Astrocyte (in vitro differentiated cells and primary cell): Measurements from ENCODE around the gene SLC38A9. TPM values are rescaled to one million over a fixed set of nuclear protein-coding genes. Genes with fewer than 3 reads are reported as not detected.

Experiments used
- DNase-seq: peaks from one replicate; pipeline ENCODE4 v3.0.0-alpha.2; 2010; ENCODE audit warnings: low read depth
- FAIRE-seq: peaks from 2 replicates; lab custom pipeline; 2011; peaks lifted over from hg19 to GRCh38; lab: Jason Lieb, UNC
- H2AFZ ChIP-seq: 2 replicates; pipeline ENCODE4 v1.6.0; 2012; ENCODE audit warnings: low read depth, low read length, inconsistent platforms
- H3K27ac ChIP-seq: 2 replicates; pipeline ENCODE4 v1.5.1; 2011; ENCODE audit warnings: low read depth, low read length, inconsistent platforms
- H3K27me3 ChIP-seq: 2 replicates; pipeline ENCODE4 v1.6.0; 2011; ENCODE audit warnings: low read length, inconsistent platforms; ENCODE audit not compliant: insufficient read depth
- H3K36me3 ChIP-seq: 2 replicates; pipeline ENCODE4 v1.5.1; 2011; ENCODE audit warnings: low read length, inconsistent platforms; ENCODE audit not compliant: insufficient read depth
- H3K4me1 ChIP-seq: 2 replicates; pipeline ENCODE4 v1.5.1; 2011; ENCODE audit warnings: low read length, inconsistent platforms; ENCODE audit not compliant: insufficient read depth
- H3K4me2 ChIP-seq: 2 replicates; pipeline ENCODE4 v1.6.0; 2012; ENCODE audit warnings: low read length, inconsistent platforms
- H3K4me3 ChIP-seq: 2 replicates; pipeline ENCODE4 v1.5.1; 2011; ENCODE audit warnings: low read depth, mild to moderate bottlenecking, low read length, inconsistent platforms; ENCODE audit not compliant: insufficient read depth
- H3K79me2 ChIP-seq: 2 replicates; pipeline ENCODE4 v1.6.0; 2012; ENCODE audit warnings: mild to moderate bottlenecking, low read length, inconsistent platforms; ENCODE audit not compliant: insufficient read depth
- H3K9ac ChIP-seq: 2 replicates; pipeline ENCODE4 v1.6.0; 2012; ENCODE audit warnings: mild to moderate bottlenecking, low read length, inconsistent platforms
- H3K9me3 ChIP-seq: 2 replicates; pipeline ENCODE4 v1.5.1; 2012; ENCODE audit warnings: low read depth, mild to moderate bottlenecking, low read length, inconsistent platforms; ENCODE audit not compliant: insufficient read depth
- H4K20me1 ChIP-seq: 2 replicates; pipeline ENCODE4 v1.6.0; 2012; ENCODE audit warnings: low read length, inconsistent platforms; ENCODE audit not compliant: insufficient read depth
- H3K27ac Mint-ChIP-seq: one replicate; pipeline ENCODE4 v1.8.0; 2021; ENCODE audit warnings: mild to moderate bottlenecking, mixed read lengths; ENCODE audit not compliant: unreplicated experiment
- H3K27me3 Mint-ChIP-seq: one replicate; pipeline ENCODE4 v1.8.0; 2021; ENCODE audit warnings: low read depth, mixed read lengths; ENCODE audit not compliant: unreplicated experiment
- H3K36me3 Mint-ChIP-seq: one replicate; pipeline ENCODE4 v1.8.0; 2021; ENCODE audit warnings: low read depth, mixed read lengths; ENCODE audit not compliant: unreplicated experiment
- H3K4me1 Mint-ChIP-seq: one replicate; pipeline ENCODE4 v1.8.0; 2021; ENCODE audit warnings: low read depth, mixed read lengths; ENCODE audit not compliant: unreplicated experiment
- H3K4me3 Mint-ChIP-seq: one replicate; pipeline ENCODE4 v1.8.0; 2021; ENCODE audit warnings: mild to moderate bottlenecking, moderate library complexity, mixed read lengths; ENCODE audit not compliant: unreplicated experiment
- H3K9me3 Mint-ChIP-seq: one replicate; pipeline ENCODE4 v1.8.0; 2021; ENCODE audit warnings: mild to moderate bottlenecking, mixed read lengths; ENCODE audit not compliant: unreplicated experiment
- EZH2 ChIP-seq: IDR thresholded peaks from 2 replicates; pipeline ENCODE4 v1.6.1; 2012; ENCODE audit warnings: mild to moderate bottlenecking, low read length, inconsistent platforms; ENCODE audit not compliant: insufficient read depth
- total RNA-seq: library from RNA; stranded (reverse); gene quantifications from 2 replicates; pipeline ENCODE4 v1.2.1, GENCODE V29; 2021
- TF ChIP-seq, protein P1 (sequence below): IDR thresholded peaks from 2 replicates; pipeline ENCODE4 v1.5.1; 2011; ENCODE audit warnings: low read depth, mild to moderate bottlenecking, inconsistent platforms, low read length, moderate library complexity; ENCODE audit not compliant: insufficient read depth

SLC38A9 gene
- total RNA-seq, 1 donor from 2014 or later, result 30.0 TPM

DNA sequence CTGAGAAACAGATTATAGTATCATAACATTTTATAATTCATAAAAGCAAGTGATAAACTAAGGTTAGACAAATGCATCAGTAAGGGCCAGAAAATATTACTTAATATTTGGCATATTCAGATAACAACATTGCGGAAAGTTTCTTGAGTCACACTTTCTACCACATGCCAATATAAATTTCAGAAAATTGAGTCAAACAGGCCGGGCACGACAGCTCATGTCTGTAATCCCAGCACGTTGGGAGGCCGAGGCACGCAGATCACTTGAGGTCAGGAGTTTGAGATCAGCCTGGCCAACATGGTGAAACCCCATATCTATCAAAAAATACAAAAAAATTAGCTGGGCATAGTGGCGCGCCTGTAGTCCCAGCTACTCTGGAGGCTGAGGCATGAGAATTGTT lies 47.1 kb downstream of the SLC38A9 start:
- Mint-ChIP-seq H3K4me3 (no peak overlapping the region), H3K36me3 (peaks cover 1% of the 10 kb centered on the region), H3K27me3 (no peaks in the 10 kb centered on the region), H3K4me1 (peaks cover 16% of the 10 kb centered on the region), H3K9me3 (no peaks in the 10 kb centered on the region), H3K27ac (no peak overlapping the region)
- Histone ChIP-seq H3K27ac (no peak overlapping the region), H3K36me3 (no peaks in the 10 kb centered on the region), H3K4me2 (no peak overlapping the region), H3K4me1 (peaks cover 10% of the 10 kb centered on the region), H3K9ac (no peak overlapping the region), H3K9me3 (no peaks in the 10 kb centered on the region), H3K27me3 (no peaks in the 10 kb centered on the region), H4K20me1 (no peaks in the 10 kb centered on the region), H3K4me3 (no peak overlapping the region), H2AFZ (no peak overlapping the region), H3K79me2 (no peaks in the 10 kb centered on the region)
- FAIRE-seq (no peak), DNase-seq (no peak)
- TF ChIP-seq, protein P1, sequence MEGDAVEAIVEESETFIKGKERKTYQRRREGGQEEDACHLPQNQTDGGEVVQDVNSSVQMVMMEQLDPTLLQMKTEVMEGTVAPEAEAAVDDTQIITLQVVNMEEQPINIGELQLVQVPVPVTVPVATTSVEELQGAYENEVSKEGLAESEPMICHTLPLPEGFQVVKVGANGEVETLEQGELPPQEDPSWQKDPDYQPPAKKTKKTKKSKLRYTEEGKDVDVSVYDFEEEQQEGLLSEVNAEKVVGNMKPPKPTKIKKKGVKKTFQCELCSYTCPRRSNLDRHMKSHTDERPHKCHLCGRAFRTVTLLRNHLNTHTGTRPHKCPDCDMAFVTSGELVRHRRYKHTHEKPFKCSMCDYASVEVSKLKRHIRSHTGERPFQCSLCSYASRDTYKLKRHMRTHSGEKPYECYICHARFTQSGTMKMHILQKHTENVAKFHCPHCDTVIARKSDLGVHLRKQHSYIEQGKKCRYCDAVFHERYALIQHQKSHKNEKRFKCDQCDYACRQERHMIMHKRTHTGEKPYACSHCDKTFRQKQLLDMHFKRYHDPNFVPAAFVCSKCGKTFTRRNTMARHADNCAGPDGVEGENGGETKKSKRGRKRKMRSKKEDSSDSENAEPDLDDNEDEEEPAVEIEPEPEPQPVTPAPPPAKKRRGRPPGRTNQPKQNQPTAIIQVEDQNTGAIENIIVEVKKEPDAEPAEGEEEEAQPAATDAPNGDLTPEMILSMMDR, result no peak
- no peak for TF ChIP-seq EZH2

DNA sequence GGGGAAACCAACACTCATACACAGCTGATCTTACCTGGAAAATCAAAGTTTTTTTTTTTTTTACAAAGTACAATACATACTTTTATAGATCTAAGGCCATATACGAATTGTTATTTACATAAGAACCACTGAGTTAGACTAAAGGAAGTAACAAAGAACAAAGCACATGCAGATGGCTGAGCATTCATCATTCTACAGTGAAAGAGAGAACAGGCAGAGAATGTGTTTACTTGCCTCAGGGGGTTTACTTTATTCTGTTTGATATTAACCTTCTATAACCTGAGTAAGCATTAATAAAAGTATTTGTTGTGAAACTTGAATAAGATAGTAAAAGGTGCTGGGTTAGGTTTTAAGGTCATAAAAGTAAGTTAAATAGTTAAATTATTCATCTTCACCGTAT lies 54.7 kb downstream of the SLC38A9 start:
- no peaks in the 10 kb centered on the region for H3K27me3 ChIP-seq
- H3K27me3 Mint-ChIP-seq, result no peaks in the 10 kb centered on the region
- H3K27ac Mint-ChIP-seq, result no peak overlapping the region
- H3K9ac ChIP-seq, result no peak overlapping the region
- H3K79me2 ChIP-seq, result no peaks in the 10 kb centered on the region
- no peak overlapping the region for H2AFZ ChIP-seq
- H3K4me1 Mint-ChIP-seq, result no peaks in the 10 kb centered on the region
- no peaks in the 10 kb centered on the region for H3K9me3 Mint-ChIP-seq
- DNase-seq (no peak), FAIRE-seq (no peak)
- TF ChIP-seq, protein P1, result no peak
- no peak for TF ChIP-seq EZH2
- H3K4me2 ChIP-seq, result no peak overlapping the region
- no peaks in the 10 kb centered on the region for H4K20me1 ChIP-seq
- peaks cover 7% of the 10 kb centered on the region for H3K36me3 Mint-ChIP-seq
- no peaks in the 10 kb centered on the region for H3K9me3 ChIP-seq
- H3K36me3 ChIP-seq, result peaks cover 2% of the 10 kb centered on the region
- H3K27ac ChIP-seq, result no peak overlapping the region
- no peaks in the 10 kb centered on the region for H3K4me1 ChIP-seq
- H3K4me3 ChIP-seq, result no peak overlapping the region
- no peak overlapping the region for H3K4me3 Mint-ChIP-seq

DNA sequence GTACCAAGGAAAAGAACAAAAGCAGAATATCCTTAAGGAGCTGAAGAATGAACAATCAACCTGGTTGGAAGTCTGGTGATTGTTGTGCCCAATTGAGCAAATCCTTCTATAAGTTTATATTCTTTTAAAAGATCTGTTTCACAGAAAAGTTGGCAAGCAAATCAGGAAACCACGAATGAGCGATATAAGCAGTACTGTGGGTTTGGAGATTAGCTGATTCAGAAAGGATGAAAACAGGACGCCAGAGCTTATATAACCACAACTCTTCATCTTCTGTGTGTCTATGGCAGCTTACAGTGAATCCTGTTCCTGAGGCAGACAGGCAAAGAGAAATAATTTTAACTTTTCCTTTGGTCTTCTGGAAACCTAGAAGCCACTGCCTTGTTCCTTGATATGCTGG lies 61.7 kb downstream of the SLC38A9 start:
- FAIRE-seq (no peak), DNase-seq (peak; percentile 82)
- Histone ChIP-seq H3K79me2 (no peaks in the 10 kb centered on the region), H2AFZ (peak overlapping the region; percentile 26), H3K4me1 (no peaks in the 10 kb centered on the region), H4K20me1 (no peaks in the 10 kb centered on the region), H3K27me3 (no peaks in the 10 kb centered on the region), H3K27ac (no peak overlapping the region), H3K36me3 (peaks cover 3% of the 10 kb centered on the region), H3K9me3 (no peaks in the 10 kb centered on the region), H3K4me2 (no peak overlapping the region), H3K9ac (no peak overlapping the region), H3K4me3 (no peak overlapping the region)
- Mint-ChIP-seq H3K4me1 (peaks cover 8% of the 10 kb centered on the region), H3K27ac (no peak overlapping the region), H3K4me3 (no peak overlapping the region), H3K27me3 (no peaks in the 10 kb centered on the region), H3K9me3 (no peaks in the 10 kb centered on the region), H3K36me3 (peaks cover 8% of the 10 kb centered on the region)
- TF ChIP-seq EZH2, result no peak
- TF ChIP-seq, protein P1, result no peak
